Left ventricle myocardium superior (tissue), 1 donor: Measurements from ENCODE around the gene CPT1C. TPM values are rescaled to one million over a fixed set of nuclear protein-coding genes. Genes with fewer than 3 reads are reported as not detected.
A peak's percentile ranks its signal among the peaks of the same experiment; 100 is the strongest.

Experiments used
- ATAC-seq: fragments of 200-7000 bp; cut with Tn5 transposase; one replicate; pipeline ENCODE4 v1.9.1; 2020; ENCODE audit warnings: mild to moderate bottlenecking, moderate library complexity
- DNase-seq: peaks from one replicate; pipeline ENCODE4 v3.0.0-alpha.2; 2020
- intact Hi-C: fragments of 100-400 bp; cut with micrococcal nuclease; formaldehyde crosslinking; loops from one replicate; pipeline ENCODE4 v1.11.0; 2022
- total RNA-seq: library from RNA; stranded (reverse); fragmentation: NEBNext Ultra II Directional; extraction: Animal tissue kit (Norgen Biotek cat#: 25700); gene quantifications from one replicate; pipeline ENCODE4 v1.2.1, GENCODE V29; 2021
- donor health status: DM: no; HTN: yes; CAD: no; lungs with severe emphysema.

CPT1C gene
- total RNA-seq, 1 donor from 2014 or later: 3.1 TPM

- DNase-seq: no peak
- intact Hi-C loops: no loop called here
- ATAC-seq: no peak
Measured at GRCh38 chr19:49678985-49679770, 11.7 kb upstream of the CPT1C start.

GRCh38 chr19:49679771-49680413, 11.0 kb upstream of the CPT1C start:
- intact Hi-C loops: no loop called here
- ATAC-seq (no peak), DNase-seq (peak; percentile 30)

- DNase-seq: peak; percentile 95
- ATAC-seq: peak; percentile 4
- intact Hi-C loops: no loop called here
Measured at GRCh38 chr19:49680421-49681351, 10.2 kb upstream of the CPT1C start.

GRCh38 chr19:49681830-49682229, 9.1 kb upstream of the CPT1C start:
- intact Hi-C loops: no loop called here
- DNase-seq (no peak), ATAC-seq (no peak)

- ATAC-seq (no peak), DNase-seq (peak; percentile 13)
- intact Hi-C loops: no loop called here
Measured at GRCh38 chr19:49682274-49682673, 8.6 kb upstream of the CPT1C start.

- ATAC-seq (no peak), DNase-seq (no peak)
- intact Hi-C loops: no loop called here
Measured at GRCh38 chr19:49683814-49684250, 7.1 kb upstream of the CPT1C start.

GRCh38 chr19:49684251-49684982, 6.5 kb upstream of the CPT1C start:
- ATAC-seq (no peak), DNase-seq (no peak)
- intact Hi-C loops: no loop called here

GRCh38 chr19:49684983-49685553, 5.8 kb upstream of the CPT1C start:
- no peak for DNase-seq
- ATAC-seq: no peak
- intact Hi-C loops: no loop called here

- intact Hi-C loops: no loop called here
- DNase-seq (no peak), ATAC-seq (no peak)
Measured at GRCh38 chr19:49685845-49686332, 5.0 kb upstream of the CPT1C start.

GRCh38 chr19:49686503-49687088, 4.3 kb upstream of the CPT1C start:
- intact Hi-C loops: no loop called here

GRCh38 chr19:49687150-49687549, 3.8 kb upstream of the CPT1C start:
- ATAC-seq (no peak), DNase-seq (no peak)
- intact Hi-C loops: no loop called here

More at GRCh38 chr19:49686503-49687088, 4.3 kb upstream of the CPT1C start:
- DNase-seq: no peak
- ATAC-seq: no peak

- intact Hi-C loops: no loop called here
- DNase-seq: no peak
- no peak for ATAC-seq
Measured at GRCh38 chr19:49687566-49688316, 3.2 kb upstream of the CPT1C start.

- no peak for ATAC-seq
- no peak for DNase-seq
- intact Hi-C loops: no loop called here
Measured at GRCh38 chr19:49688531-49689132, 2.3 kb upstream of the CPT1C start.

GRCh38 chr19:49689133-49690078, 1.5 kb upstream of the CPT1C start, which contains the start of gene ADM5:
Gene ADM5 (plus strand): TSS chr19:49689594. CDS start chr19:49689838, 244 bp downstream.
- intact Hi-C loops: no loop called here
- DNase-seq (peak; percentile 74), ATAC-seq (peak; percentile 60)

GRCh38 chr19:49690079-49690655, 749 bp upstream of the CPT1C start:
- DNase-seq: no peak
- peak; percentile 7 for ATAC-seq
- intact Hi-C loops: no loop called here
